HG02840 (cell line): ENCODE results near the gene CDKN2A.

Experiments
- ATAC-seq: cut with Tn5 transposase; IDR thresholded peaks from one replicate; pipeline ENCODE4 v1.9.1; 2021; ENCODE audit warnings: mild to moderate bottlenecking, moderate library complexity, moderate number of reproducible peaks; ENCODE audit not compliant: unreplicated experiment, low FRiP score

Gene CDKN2A

DNA sequence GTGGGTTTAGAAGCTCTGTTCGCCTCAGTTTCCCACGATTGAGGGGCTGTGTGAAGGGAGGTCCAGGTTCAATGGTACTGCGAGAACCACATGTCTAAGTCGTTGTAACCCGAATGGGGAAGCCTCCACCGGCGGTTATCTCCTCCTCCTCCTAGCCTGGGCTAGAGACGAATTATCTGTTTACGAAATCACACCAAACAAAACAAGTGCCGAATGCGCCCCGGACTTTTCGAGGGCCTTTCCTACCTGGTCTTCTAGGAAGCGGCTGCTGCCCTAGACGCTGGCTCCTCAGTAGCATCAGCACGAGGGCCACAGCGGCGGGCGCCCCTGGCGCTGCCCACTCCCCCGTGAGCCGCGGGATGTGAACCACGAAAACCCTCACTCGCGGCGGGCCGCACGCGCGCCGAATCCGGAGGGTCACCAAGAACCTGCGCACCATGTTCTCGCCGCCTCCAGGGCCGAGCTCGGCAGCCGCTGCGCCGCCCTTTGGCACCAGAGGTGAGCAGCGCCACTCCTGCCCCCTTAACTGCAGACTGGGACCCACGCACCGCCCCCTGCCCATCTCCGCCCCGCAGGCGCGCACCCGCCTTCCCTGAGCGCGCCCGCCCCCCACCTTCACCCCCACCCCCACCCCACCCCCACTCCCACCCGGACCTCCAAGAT is at the start of gene CDKN2A:
Gene CDKN2A, minus strand, starts transcription at position 500 of the 663 bp plus-strand sequence.
- ATAC-seq, result peak; percentile 37

DNA sequence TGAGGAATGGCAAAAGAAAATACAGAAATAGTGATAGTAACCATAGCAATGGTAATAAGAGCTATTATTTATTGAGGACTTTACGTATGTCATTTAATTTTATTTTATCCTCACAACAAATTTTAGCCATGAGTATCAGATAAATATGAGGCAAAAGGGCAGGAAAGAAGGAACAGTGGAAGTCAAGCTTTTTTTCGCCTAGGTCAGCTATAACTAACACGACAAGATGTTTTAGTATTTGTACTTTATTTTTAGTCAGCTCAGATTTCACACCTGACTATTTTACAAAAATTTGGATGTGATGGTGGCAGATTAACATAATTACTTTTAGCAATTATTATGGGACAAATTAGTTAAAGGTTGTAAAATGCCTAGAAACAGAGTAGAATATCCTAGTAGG is 49.7 kb upstream of the CDKN2A start:
- no peak for ATAC-seq

DNA sequence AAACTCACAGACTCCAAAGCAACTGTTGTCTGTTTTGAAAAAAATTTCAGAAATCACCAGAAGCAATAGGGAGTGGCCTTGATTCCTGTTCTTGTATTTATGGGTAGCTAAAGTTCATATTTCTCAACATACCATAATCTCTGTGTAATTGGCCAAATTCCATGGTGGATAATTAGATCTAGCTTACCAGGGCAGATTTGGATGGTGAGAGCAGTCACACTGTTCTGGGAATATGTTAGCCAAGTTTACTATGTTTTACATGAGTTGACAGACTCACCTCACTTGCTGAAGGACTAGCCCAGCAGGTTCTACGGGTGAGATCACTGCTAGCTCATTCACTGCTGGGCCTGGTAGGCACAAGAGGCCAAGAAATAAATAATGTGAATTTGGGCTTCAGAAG is 47.6 kb upstream of the CDKN2A start:
- no peak for ATAC-seq

DNA sequence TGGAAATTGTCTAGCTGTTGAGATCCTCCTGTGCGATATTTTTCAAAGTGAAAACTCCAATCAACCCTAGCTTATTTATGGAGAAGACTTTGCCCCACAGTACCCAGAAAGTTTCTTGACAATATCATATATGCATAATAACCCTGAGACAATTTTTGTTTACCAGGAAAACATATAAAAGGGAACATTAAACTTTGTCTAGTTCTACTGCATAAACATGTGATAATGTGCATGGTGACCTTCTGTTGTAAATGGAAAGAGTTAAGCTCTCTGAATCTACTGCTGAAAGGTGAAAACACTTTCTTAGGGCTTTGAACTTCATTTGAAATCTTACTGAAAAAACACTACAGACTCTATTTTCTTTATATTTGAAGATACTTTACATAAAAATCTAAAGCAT is 47.2 kb upstream of the CDKN2A start:
- no peak for ATAC-seq

DNA sequence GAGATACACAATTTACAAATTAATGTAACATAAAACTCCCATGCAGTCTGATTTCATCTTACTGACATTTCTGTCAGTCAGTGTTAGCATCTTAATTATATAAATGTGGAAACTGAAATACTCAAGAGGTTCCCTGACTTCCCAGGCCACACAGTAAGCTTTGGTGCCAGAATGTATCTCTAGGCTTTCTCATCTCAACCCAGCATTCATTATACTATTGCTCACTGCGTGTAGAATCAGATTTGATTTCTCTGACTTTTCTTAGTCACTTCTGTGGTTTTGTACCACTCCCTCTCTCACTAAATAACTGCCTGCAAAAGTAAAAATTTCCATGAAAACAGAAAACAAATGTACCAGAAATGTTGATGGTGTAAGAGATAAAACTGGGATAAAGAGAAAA is 46.6 kb upstream of the CDKN2A start:
- no peak for ATAC-seq

DNA sequence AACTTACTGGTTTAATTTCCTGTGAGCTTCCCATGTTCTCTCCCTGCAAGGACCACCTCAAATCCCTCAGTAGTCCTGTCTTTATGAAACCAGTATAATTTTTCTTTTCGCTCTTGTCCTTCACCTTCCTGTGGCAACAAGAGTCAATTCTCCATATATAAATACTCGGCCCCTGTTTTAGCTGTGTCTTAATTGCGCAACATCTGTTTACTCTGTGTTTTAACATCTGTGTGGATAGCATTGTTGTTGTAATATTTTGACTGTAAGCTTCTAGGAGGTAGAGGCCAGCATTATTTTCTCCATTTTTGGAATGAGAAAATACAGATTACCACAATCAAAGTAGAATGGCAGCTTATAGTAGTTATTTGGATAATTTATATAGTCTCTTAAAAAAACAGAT is 45.1 kb upstream of the CDKN2A start:
- no peak for ATAC-seq

DNA sequence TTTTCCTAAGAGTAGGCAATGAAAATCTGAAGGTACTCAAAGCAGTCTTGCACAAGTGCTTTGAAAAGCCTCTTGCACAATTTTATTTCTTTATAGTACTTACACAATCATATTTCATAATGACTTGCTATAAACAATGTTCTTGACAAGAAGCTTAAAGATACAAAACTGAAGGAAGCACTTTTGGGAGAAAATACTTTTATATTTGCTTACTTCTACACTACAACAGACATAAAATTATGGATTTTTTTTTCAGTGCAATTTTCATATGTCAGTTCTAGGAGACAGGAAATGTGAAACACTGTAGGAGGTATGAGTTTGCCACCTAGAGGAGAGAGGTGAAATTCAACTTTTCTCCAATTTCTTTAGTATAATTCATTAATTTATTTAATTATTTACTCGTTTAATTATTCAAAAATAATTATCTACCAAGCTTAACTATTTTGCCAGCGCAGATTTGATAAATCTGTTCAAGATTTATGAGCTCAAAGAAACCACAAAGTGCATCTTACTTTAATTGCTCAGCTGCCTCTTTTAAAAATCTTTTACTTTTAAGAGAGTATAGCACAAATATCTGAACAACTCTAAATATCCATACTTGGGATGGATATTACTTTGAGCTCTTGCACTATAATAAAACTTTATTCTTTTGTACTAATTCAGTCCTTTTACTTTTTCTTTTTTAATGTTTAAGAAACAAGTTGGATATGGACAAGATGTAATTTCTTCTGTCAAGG is 43.9 kb upstream of the CDKN2A start:
- ATAC-seq, result no peak

DNA sequence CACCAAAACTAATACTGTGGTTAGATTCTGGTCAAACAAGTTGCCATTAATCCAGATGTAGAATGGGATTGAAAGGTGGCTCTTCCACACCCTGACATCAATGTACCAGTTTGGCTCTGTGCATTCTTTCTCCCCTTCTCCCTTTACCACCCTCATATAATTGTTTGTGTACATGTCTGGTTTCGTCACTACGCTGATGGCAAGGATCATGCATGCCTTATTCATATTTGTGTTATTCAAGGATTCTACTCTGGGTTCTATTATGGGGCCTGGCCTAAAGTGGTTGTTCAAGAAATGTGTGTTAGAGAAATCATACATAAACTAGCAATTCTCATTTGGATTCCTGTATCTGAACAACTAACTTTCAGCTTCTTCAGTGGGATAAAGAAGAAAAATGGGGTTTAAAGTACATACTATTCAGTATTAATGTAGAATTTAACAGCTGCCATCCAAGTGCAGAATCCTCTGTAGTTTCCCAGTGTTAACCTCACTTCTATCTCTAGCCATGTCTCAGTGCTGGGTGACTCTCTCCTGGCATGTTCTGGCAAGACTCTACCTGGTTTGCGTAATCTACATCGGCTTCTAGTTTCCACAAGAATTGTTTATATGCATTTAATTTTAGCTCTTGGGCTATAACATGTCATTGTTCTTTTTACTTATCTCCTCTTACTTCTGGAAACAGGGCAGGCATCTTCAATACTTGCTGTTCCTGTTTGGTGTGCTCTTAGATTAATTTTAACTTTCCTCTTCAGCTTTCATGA is 42.9 kb upstream of the CDKN2A start:
- ATAC-seq, result no peak

DNA sequence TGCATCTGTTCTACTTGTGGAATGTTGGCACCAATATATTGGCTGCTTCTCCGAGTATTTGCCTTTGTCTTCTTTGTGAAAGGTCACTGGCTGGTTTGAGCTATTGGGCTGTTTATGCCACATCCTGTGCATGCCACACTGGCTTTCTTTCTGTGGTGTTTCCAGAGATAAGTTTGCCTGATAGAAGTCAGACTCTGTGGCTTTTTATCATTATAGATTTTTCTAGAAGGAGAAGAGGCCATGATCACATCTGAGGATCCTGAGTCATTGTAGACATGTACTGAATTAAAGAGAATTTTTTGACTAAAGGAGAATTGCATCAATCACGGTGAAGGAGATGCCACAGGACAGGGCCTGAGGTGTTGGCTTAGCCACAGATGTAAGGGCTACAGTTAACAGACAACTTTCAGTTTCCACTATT is 41.4 kb upstream of the CDKN2A start:
- no peak for ATAC-seq

DNA sequence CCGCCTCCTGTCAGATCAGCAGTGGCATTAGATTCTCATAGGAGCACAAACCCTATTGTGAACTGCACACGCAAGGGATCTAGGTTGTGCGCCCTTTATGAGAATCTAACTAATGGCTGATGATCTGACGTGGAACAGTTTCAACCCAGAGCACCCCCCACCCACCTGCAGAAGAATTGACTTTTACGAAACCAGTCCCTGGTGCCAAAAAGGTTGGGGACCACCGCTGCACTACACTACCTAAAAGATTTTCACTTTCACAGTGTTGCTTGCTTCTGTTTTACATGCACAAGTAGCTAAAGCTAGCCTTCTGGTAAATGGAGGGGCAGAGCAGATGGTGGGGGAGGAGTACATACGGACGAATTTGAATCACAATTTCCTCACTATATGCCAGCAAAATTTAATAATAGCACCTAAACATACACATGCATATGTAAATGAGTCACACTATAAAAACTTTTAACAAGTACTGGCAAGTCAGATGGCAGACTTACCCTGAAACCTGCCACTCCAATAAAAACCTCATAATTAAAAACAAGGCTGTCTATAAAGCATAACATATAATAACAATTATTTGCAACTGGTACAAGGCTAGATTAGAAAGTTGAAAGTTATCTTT is 38.9 kb upstream of the CDKN2A start:
- no peak for ATAC-seq

DNA sequence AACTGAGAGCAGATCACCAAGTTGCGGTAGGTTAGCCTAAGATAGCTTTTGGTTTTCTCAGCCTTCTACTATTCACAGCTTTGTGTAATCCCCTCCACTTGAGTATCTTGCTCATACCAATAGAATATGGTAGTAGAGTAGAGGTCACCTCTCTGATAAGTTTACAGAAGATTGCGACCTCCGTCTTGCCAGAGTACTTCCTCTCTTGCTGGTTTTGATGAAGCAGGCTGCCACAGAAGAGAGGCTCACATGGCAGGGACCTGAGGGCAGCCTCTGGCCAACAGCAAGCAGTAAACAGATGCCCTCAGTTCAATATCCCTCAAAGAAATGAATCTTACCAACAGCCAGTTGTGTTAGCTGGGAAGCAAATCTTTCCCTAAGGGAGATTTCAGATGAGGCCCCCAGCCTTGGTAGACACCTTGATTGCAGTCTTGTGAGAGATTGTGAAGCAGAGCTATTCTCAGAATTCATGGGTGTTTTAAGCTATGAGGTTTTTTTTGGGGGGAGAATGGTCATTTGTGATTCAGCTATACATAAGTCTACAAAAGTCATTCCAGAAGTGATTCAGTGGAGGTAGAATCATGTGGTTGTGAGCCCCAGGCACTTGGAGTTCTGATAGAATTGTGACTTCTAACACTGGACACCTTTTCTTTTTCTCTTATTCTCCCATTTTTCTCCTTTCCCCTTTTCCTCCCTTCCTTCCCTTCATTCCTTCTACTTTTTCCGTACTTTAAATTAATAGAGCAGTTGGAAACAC is 37.6 kb upstream of the CDKN2A start:
- no peak for ATAC-seq

DNA sequence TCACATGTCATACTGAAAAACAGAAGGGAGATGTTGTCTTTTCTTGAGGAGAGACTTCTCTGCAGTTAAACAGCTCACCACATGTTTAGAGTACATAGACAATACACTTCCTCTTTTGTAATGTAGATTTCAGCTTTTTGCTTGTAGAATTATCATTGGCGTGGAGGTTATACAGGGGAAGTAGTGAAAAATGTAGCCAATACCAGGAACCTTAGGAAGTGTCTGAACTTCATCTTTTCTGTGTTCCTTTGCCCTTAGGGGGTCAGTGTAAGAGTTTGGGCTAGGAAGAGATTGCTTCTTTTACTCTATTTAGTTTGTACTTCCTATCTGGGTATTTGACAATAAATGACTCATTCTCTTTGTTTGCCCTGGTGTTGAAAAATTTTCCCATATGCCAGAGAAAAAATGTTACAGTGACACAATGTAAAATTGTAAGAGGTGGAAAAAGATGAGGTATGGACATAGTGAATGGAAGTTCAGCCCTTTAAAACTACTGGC is 36.0 kb upstream of the CDKN2A start:
- no peak for ATAC-seq

DNA sequence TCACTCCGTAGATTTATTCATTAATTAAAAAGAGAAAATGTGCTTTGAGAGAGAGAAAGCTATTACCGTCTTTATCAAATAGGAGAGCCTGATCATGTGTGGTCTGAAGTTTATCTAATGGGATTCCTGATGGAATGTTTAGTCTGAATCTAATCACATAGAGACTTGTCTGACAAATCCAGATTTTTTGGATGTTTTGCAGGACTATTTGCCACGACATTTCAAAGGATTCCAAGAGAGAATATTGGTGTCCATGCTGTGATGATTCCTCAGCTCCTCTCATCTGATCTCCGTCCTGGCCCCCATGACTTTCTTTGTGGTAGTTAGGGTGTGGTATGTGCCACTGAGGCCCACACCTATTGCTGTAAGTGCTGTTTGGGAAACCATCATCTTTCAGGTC is 35.0 kb upstream of the CDKN2A start:
- no peak for ATAC-seq

DNA sequence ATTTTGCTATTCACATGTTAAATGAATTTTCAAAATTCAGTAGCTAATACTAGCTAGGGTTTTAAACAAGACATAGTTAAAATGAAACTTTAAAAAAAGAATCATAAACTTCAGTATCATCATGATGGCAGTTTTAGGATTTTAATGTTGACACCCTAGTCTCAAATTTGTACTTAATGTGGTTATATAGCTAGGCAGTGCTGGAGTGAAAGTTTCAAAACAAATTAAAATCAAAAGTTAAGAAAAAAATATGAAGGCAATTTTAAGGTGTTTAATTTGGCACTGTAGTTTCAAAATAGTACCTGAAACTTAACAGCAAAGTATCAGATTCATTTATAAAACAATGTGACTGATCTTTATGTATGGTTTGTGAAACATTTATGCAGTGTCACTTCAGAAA is 34.2 kb upstream of the CDKN2A start:
- no peak for ATAC-seq

DNA sequence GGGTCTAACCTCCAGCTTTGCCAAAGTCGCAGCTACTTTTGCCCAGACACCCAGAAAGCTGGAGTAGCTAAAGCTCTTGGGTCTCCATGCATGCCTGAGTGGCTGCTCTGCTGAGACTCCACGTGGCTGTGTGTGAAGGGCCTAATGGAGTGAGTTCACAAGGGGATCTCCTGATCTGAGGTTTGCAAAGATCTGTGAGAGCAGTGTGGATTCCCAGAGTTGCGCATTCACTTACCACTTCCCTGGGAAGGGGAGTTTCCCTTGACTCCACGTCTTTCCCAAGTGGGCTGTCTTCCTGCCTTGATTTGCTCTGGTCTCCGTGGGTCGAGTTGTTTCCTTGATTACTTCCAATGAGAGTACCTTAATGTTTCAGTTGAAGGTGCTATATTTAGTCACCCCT is 32.5 kb upstream of the CDKN2A start:
- no peak for ATAC-seq

DNA sequence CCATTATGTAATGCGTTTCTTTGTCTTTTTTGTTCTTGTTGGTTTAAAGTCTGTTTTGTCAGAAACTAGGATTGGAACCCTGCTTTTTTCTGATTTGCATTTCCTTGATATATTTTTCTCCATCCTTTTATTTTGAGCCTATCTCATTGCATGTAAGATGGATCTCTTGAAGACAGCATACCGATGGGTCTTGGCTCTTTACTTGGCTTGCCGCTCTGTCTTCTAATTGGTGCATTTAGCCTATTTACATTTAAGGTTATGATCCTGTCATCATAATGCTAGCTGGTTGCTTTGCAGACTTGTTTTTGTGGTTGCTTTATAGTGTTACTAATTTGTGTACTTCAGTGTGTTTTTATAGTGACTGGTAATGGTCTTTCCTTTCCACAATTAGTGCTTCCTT is 28.2 kb upstream of the CDKN2A start:
- no peak for ATAC-seq

DNA sequence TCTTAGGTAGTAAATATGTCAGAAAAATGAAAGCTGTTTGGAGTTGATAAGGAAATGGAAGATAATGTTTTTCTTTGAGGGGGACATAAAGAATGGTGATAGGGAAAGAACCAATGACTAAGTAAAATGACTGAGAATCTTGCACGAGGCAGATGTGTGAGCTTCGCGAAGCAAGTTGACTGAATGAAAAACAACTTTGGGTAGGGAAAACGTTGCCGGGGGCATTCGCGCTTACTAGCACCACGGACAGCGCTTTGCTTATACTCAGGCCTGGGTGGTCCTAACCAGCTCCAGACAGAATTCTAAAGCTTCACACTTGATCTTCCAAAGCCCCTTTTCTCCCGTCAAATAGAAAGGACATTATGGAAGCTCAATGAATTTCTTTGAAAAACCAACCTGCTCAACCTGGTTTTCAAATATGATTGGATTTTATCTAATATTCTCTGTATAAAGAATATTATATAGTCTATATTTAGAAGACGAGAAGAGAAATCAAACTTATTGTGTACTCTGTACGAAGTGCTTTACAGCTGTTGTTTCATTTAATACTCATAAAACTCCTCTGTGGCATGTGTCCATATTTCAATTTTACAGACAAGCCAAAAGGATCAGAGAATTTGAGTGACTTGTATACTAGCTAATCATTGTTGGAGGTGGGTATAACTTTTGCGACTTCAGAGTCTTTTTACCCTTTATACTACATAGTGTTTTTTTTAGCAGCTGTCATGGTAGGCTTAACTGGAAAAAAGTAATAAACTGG is 16.9 kb upstream of the CDKN2A start:
- ATAC-seq, result no peak

DNA sequence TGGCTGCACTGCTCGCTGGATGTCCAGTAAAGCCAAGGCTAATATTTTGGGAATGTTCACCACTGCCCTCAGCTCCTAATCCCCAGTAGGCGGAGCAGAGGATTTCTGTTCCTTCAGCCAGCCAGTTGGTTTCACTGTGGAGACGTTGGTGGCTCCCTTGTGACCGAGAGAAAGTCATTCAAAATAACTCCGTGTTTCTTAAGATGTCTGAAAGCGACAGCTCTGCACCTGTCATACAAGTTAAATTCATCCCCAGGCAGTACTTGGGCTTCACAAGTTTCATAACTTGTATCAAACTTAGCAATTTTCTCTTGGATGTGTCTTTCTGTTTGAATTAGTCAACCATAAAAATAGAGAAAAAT is 15.3 kb upstream of the CDKN2A start:
- ATAC-seq, result peak; percentile 36

DNA sequence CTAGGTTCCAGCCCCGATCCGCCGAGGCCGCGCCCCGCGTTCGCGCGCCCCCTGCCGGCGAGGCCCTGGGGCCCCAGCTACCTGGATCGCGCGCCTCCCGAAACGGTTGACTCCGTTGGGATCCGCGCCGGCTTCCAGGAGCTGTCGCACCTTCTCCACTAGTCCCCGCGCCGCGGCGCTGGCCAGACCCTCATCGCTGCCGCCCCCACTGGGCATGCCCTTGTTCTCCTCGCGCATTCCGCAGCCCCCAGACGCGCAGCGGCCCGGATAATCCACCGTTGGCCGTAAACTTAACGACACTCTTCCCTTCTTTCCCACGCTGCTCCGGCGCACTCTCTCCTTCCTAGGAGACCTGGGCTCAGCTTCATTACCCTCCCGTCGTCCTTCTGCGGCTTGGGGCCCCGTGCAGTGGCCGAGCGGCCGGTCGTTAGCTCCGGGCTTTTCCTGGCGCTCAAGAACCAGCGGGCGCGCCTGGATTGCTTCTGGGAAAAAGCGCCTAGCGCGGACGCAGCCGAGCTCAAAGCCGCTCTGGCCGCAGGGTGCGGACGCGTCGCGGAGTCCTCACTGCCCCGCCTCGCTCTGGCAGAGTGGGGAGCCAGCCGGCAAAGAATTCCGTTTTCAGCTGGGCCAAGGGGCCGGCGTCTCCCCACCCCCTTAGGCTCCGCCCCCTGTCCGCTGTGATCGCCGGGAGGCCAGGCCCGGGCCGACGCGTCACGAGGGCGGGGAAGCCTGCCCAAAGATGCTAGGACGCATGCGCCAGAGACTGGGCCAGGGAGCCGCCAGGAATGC is 14.7 kb upstream of the CDKN2A start, which contains the start of gene CDKN2B:
Gene CDKN2B, minus strand, starts transcription at position 589 of the 789 bp plus-strand sequence. Its CDS starts 352 bp downstream, at position 237.
- peak; percentile 94 for ATAC-seq
